DND-41 (cell line): ENCODE measurements around the gene ALDH3B2.
"Not testable (repeated sequence)": the region's sequence is repeated elsewhere in the genome, so short reads cannot be mapped to it uniquely, and the experiment has no call there.

Experiments
- ATAC-seq: fragments of 200-7000 bp; cut with Tn5 transposase; 3 replicates; pipeline ENCODE4 v1.9.1; 2021; ENCODE audit warnings: low read depth; ENCODE audit not compliant: insufficient read depth
- DNase-seq: peaks from one replicate; pipeline ENCODE4 v3.0.0-alpha.2; 2020
- H2AFZ ChIP-seq: 2 replicates; pipeline ENCODE4 v1.6.0; 2012; ENCODE audit warnings: low read depth, low read length
- H3K27ac ChIP-seq: 2 replicates; pipeline ENCODE4 v1.5.1; 2012; ENCODE audit warnings: low read length, inconsistent platforms
- H3K27me3 ChIP-seq: fragments of 200-600 bp; sonication (generic); 2 replicates; pipeline ENCODE4 v1.6.0; 2012; ENCODE audit warnings: low read length, mild to moderate bottlenecking, inconsistent platforms; ENCODE audit not compliant: insufficient read depth, poor library complexity
- H3K36me3 ChIP-seq: 2 replicates; pipeline ENCODE4 v1.5.1; 2012; ENCODE audit warnings: low read length, inconsistent platforms; ENCODE audit not compliant: insufficient read depth
- H3K4me1 ChIP-seq: 2 replicates; pipeline ENCODE4 v1.5.1; 2012; ENCODE audit warnings: mild to moderate bottlenecking, low read length; ENCODE audit not compliant: insufficient read depth
- H3K4me2 ChIP-seq: 2 replicates; pipeline ENCODE4 v1.6.0; 2012; ENCODE audit warnings: mild to moderate bottlenecking, moderate library complexity, low read length, inconsistent platforms; ENCODE audit not compliant: insufficient read depth
- H3K4me3 ChIP-seq, 2 experiments: fragments of 200-600 bp in 1 of 2; shearing (Covaris generic) in 1 of 2; 2 replicates each; pipeline ENCODE4 v1.5.1; 2012 to 2016; ENCODE audit warnings: inconsistent platforms in 2 of 2, low read length in 2 of 2, mild to moderate bottlenecking in 2 of 2, low read depth in 1 of 2, moderate library complexity in 1 of 2
- H3K79me2 ChIP-seq: 2 replicates; pipeline ENCODE4 v1.6.0; 2012; ENCODE audit warnings: low read length, inconsistent platforms; ENCODE audit not compliant: insufficient read depth
- H3K9ac ChIP-seq: 2 replicates; pipeline ENCODE4 v1.6.0; 2012; ENCODE audit warnings: low read depth, mild to moderate bottlenecking, inconsistent platforms, low read length, moderate library complexity
- H3K9me3 ChIP-seq: 2 replicates; pipeline ENCODE4 v1.5.1; 2012; ENCODE audit warnings: low read length, moderate library complexity, mild to moderate bottlenecking, inconsistent platforms; ENCODE audit not compliant: insufficient read depth, severe bottlenecking
- H4K20me1 ChIP-seq: 2 replicates; pipeline ENCODE4 v1.6.0; 2012; ENCODE audit warnings: low read length; ENCODE audit not compliant: insufficient read depth
- EZH2 ChIP-seq: IDR thresholded peaks from 3 replicates; pipeline ENCODE4 v1.6.1; 2012; ENCODE audit warnings: borderline replicate concordance, low read depth, mild to moderate bottlenecking, moderate library complexity, low read length, inconsistent platforms; ENCODE audit not compliant: severe bottlenecking
- TF ChIP-seq, protein P1 (sequence below): IDR thresholded peaks from 2 replicates; pipeline ENCODE4 v1.5.1; 2012; ENCODE audit warnings: borderline replicate concordance, low read length, moderate library complexity, mild to moderate bottlenecking; ENCODE audit not compliant: poor library complexity, severe bottlenecking; ENCODE audit errors: extremely low read depth

Gene ALDH3B2

DNA sequence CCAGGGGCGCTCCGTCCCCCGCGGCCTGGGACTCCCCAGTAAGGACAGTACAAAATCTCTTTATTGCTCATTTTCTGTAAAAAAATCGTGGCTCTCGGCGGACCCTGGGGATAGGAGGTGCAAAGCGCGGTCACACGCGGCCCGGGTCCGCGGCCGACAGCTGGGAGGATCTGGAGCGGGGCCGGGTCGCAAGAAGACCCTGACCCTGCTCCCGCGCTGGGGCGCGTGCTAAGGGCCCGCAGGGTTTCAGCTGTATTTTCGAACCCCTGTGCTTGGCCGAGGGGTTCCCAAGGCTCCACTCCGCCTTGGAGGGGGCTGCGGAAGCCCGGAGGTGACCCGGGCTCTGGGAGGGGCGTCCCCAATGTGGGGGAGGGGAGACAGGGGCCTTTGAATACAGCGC is 36.8 kb upstream of the ALDH3B2 start:
- not testable (repeated sequence) for H3K27me3 ChIP-seq, H2AFZ ChIP-seq, H3K4me2 ChIP-seq, H3K27ac ChIP-seq, H3K79me2 ChIP-seq, DNase-seq, H3K4me3 ChIP-seq, H3K9ac ChIP-seq, H4K20me1 ChIP-seq, H3K36me3 ChIP-seq, ATAC-seq, H3K9me3 ChIP-seq
- H3K4me1 ChIP-seq, result peaks cover 14% of the 10 kb centered on the region

DNA sequence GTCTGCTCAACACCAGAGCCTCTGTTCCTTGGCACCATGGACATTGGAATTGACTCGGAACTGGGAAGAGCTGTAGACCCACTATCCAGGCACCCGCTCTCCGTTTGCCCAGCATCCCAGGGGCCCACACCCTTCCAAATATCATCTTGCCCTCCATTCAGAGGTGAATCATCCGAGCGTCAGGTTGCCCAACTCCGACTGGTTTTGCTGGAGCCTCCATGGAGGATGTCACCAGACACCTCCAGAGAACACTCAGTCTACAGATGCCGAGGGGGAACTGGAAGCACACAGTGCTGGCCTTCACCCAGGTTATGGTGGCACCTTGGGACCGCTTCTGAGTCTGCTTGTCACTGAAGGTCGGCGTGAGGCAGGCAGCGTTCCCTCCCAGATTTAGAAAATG is 35.4 kb upstream of the ALDH3B2 start:
- not testable (repeated sequence) for H3K4me3 ChIP-seq, H3K36me3 ChIP-seq, H3K9me3 ChIP-seq, H4K20me1 ChIP-seq, H3K4me2 ChIP-seq, ATAC-seq, H3K27ac ChIP-seq, DNase-seq, H3K9ac ChIP-seq, H3K27me3 ChIP-seq, H2AFZ ChIP-seq, H3K79me2 ChIP-seq
- H3K4me1 ChIP-seq, result peaks cover 14% of the 10 kb centered on the region

DNA sequence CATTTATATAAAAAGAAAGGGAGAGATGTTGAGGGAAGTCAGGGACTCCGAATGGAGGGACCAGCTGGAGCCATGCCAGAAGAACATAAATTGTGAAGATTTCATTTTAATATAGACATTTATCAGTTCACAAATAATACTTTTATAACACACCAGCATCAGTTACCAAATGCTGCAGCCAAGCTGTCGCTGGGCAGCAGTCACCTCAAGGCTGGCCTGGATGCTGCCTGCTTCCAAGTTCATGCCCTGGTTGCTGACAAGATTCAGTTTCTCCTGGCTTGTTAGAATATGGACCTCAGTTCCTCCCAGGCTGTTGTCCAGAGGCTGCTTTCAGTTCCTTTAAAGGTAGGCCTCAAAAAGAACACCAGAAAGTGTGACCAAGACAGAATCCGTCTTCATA is 30.8 kb upstream of the ALDH3B2 start:
- H3K27me3 ChIP-seq, result no peaks in the 10 kb centered on the region
- H3K79me2 ChIP-seq, result no peaks in the 10 kb centered on the region
- no peak overlapping the region for H3K27ac ChIP-seq
- TF ChIP-seq, protein P1, sequence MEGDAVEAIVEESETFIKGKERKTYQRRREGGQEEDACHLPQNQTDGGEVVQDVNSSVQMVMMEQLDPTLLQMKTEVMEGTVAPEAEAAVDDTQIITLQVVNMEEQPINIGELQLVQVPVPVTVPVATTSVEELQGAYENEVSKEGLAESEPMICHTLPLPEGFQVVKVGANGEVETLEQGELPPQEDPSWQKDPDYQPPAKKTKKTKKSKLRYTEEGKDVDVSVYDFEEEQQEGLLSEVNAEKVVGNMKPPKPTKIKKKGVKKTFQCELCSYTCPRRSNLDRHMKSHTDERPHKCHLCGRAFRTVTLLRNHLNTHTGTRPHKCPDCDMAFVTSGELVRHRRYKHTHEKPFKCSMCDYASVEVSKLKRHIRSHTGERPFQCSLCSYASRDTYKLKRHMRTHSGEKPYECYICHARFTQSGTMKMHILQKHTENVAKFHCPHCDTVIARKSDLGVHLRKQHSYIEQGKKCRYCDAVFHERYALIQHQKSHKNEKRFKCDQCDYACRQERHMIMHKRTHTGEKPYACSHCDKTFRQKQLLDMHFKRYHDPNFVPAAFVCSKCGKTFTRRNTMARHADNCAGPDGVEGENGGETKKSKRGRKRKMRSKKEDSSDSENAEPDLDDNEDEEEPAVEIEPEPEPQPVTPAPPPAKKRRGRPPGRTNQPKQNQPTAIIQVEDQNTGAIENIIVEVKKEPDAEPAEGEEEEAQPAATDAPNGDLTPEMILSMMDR, result no peak
- no peak for TF ChIP-seq EZH2
- H3K4me2 ChIP-seq, result no peak overlapping the region
- no peaks in the 10 kb centered on the region for H3K9me3 ChIP-seq
- H3K4me1 ChIP-seq, result no peaks in the 10 kb centered on the region
- no peaks in the 10 kb centered on the region for H4K20me1 ChIP-seq
- no peak overlapping the region for H3K9ac ChIP-seq
- DNase-seq (no peak), ATAC-seq (no peak)
- no peaks in the 10 kb centered on the region for H3K36me3 ChIP-seq
- H2AFZ ChIP-seq, result no peak overlapping the region
- no peak overlapping the region for H3K4me3 ChIP-seq

DNA sequence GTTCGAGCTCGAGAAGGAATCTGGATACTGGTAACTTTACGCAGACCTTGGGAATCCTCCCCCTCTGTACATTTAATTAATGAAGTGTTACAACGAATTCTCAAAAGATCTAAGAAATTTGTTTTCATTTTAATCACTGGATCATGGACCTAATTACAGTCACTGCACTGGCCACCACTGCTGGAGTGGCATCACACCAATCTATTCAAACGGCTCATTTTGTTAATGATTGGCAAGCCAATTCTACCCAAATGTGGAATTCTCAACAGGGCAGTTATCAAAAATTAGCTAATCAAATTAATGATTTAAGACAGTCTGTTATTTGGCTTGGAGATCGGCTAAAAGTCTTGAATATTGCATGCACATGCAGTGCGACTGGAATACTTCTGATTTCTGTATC is 30.1 kb upstream of the ALDH3B2 start:
- Histone ChIP-seq H4K20me1 (no peaks in the 10 kb centered on the region), H3K27ac (no peak overlapping the region), H3K27me3 (no peaks in the 10 kb centered on the region), H3K9me3 (no peaks in the 10 kb centered on the region), H2AFZ (no peak overlapping the region), H3K4me1 (no peaks in the 10 kb centered on the region), H3K9ac (no peak overlapping the region), H3K4me2 (no peak overlapping the region), H3K36me3 (no peaks in the 10 kb centered on the region), H3K4me3 (no peak overlapping the region), H3K79me2 (no peaks in the 10 kb centered on the region)
- ATAC-seq, result no peak
- DNase-seq, result no peak
- no peak for TF ChIP-seq EZH2
- TF ChIP-seq, protein P1, result no peak

DNA sequence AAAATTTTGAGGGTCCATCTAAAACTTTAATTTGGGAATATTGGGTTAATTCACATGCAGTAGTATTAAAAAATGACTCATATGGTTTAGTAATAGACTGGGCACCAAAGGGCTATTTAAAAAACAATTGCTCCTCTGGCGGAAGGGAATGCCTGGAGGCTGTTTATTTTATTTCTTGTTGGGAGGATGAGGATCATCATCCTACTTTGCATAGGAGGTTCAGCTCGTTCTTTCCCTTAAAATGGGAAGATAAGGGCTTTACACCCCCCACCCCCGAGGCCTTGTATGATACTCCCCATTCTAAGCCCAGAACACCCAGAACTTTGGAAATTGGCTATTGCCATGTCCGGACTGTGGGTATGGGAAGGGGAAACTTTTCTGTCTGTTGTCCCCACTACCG is 29.3 kb upstream of the ALDH3B2 start:
- not testable (repeated sequence) for ATAC-seq

More for the DNA sequence above, 29.3 kb upstream of the ALDH3B2 start:
- H3K4me2 ChIP-seq, H3K27me3 ChIP-seq, H3K9me3 ChIP-seq, H2AFZ ChIP-seq, H3K36me3 ChIP-seq, H3K27ac ChIP-seq, H3K9ac ChIP-seq, H3K4me1 ChIP-seq, H3K79me2 ChIP-seq, DNase-seq, H3K4me3 ChIP-seq, H4K20me1 ChIP-seq: not testable (repeated sequence)
